Measurements from ENCODE around the gene BABAM2. TPM values are rescaled to one million over a fixed set of nuclear protein-coding genes. Genes with fewer than 3 reads are reported as not detected.
A peak's percentile ranks its signal among the peaks of the same experiment; 100 is the strongest.

BABAM2 gene
- total RNA-seq, 1 experiment from 2014 or later = 46.1 TPM

DNA sequence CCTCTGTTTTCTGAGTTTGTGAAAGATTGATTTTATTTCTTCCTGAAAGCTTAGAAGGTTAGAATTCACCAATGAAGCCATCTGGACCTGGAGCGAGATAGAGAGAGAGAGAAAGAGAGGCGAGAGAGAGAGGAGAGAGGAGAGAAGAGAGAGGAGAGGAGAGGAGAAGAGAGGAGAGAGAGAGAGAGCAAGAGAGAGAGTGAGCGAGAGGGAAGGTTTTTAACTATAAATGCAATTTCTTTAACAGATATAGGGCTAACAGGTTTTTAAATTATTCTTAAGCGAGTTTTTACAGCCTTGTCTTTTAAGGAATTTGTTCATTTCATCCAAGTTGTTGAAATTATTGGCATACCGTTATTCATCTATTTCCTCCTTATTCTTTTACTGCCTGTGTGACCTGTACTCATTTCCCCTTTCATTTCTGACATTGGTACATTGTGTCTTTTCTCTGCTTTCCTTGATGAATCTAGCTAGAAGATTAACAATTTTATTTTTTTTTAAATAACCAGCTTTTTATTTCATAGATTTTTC lies 56.1 kb downstream of the BABAM2 start:
- no peak for DNase-seq
- intact Hi-C loops (cut with micrococcal nuclease; ENCODE audit: unreplicated experiment) = no loop called here
- Histone ChIP-seq H3K9me3 (ENCODE audit: insufficient read depth, low read depth) (peaks cover 12% of the 10 kb centered on the region; the same call in 1 of the 2 replicates), H3K9me2 (ENCODE audit: insufficient read depth) (no peaks in the 10 kb centered on the region; the same call in 1 of the 2 replicates), H2AFZ (no peak overlapping the region), H3K36me3 (ENCODE audit: low read depth) (0 out of 2 replicates have a peak, but pooled peaks cover 3% of the 10 kb centered on the region), H4K20me1 (ENCODE audit: insufficient read depth) (no peaks in the 10 kb centered on the region), H3K4me1 (replicated peaks; ENCODE audit: insufficient read depth) (no peaks in the 10 kb centered on the region), H3K27me3 (ENCODE audit: insufficient read depth, low read depth) (no peaks in the 10 kb centered on the region), H3K79me2 (ENCODE audit: low read depth) (0 out of 2 replicates have a peak, but pooled peaks cover under 1% of the 10 kb centered on the region), H3K4me2 (no peak overlapping the region), H3K27ac (0 out of 2 replicates have a peak overlapping the region, but pooled peaks have one; percentile 7), H3F3A (ENCODE audit: insufficient read depth, low read depth) (peaks cover 3% of the 10 kb centered on the region; the same call in 1 of the 2 replicates), H3K4me3 (no peak overlapping the region)
- POLR2A ChIA-PET (ENCODE audit: unreplicated experiment) = no interaction called here
- BruUV-seq (replicated peaks) = no TSS peak
- TF ChIP-seq EZH2 (IDR thresholded peaks at IDR 0.05; ENCODE audit: low read depth) = no peak
- TF ChIP-seq, protein P1, sequence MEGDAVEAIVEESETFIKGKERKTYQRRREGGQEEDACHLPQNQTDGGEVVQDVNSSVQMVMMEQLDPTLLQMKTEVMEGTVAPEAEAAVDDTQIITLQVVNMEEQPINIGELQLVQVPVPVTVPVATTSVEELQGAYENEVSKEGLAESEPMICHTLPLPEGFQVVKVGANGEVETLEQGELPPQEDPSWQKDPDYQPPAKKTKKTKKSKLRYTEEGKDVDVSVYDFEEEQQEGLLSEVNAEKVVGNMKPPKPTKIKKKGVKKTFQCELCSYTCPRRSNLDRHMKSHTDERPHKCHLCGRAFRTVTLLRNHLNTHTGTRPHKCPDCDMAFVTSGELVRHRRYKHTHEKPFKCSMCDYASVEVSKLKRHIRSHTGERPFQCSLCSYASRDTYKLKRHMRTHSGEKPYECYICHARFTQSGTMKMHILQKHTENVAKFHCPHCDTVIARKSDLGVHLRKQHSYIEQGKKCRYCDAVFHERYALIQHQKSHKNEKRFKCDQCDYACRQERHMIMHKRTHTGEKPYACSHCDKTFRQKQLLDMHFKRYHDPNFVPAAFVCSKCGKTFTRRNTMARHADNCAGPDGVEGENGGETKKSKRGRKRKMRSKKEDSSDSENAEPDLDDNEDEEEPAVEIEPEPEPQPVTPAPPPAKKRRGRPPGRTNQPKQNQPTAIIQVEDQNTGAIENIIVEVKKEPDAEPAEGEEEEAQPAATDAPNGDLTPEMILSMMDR (conservative IDR thresholded peaks at IDR 0.05) = no peak
- CTCF ChIA-PET = no interaction called here

DNA sequence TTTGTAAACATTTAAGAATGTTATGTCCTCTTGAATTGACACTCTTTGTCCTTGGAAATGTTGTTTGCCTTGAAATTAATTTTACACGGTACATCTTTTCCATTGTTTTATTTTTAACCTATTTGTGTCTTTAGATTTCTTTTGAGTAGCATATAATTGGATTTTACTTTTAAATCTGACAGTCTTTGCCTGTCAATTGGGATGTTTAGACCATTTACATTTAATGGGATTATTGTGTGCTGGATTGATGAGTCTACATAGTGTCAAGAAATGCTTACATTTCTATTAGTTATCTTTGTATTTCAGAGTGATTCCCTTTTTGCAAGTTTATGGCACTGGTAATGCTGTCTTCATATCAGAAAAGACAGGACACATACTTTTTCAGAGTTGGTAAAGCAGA lies 61.5 kb downstream of the BABAM2 start:
- intact Hi-C loops (cut with micrococcal nuclease; ENCODE audit: unreplicated experiment) = loop anchor here (10.0 kb wide), 1 partner anchor 247 kb away; no protein-coding TSS in a partner anchor
- ChIA-PET POLR2A (ENCODE audit: unreplicated experiment) (no interaction called here), CTCF (no interaction called here)

DNA sequence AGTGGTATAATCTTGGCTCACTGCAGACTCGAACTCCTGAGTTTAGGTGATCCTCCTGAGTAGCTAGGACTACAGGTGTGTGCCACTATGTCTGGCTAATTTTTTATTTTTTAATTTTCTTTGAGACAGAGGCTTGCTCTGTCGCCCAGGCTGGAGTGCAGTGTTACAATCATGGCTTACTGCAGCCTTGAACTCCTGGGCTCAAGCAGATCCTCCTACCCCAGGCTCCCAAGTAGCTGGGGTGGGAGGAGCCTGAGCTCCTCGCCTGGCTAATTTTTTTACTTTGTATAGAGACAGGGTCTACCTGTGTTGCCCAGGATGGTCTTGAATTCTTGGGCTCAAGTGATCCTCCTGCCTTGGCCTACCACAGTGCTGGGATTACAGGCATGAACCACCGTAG lies 62.5 kb downstream of the BABAM2 start:
- H3K4me3 ChIP-seq = no peak overlapping the region
- 0 out of 2 replicates have a peak overlapping the region, but pooled peaks have one; percentile 65 for H3K4me2 ChIP-seq
- H3K79me2 ChIP-seq (ENCODE audit: low read depth) = peaks cover 47% of the 10 kb centered on the region
- no peak for TF ChIP-seq EZH2 (IDR thresholded peaks at IDR 0.05; ENCODE audit: low read depth)
- TF ChIP-seq, protein P1 (conservative IDR thresholded peaks at IDR 0.05) = no peak
- POLR2A ChIA-PET (ENCODE audit: unreplicated experiment) = no interaction called here
- H3K9me3 ChIP-seq (ENCODE audit: insufficient read depth, low read depth) = peaks cover 18% of the 10 kb centered on the region
- no peaks in the 10 kb centered on the region for H4K20me1 ChIP-seq (ENCODE audit: insufficient read depth)
- no peak overlapping the region for H2AFZ ChIP-seq
- H3F3A ChIP-seq (ENCODE audit: insufficient read depth, low read depth) = peaks cover 53% of the 10 kb centered on the region
- CTCF ChIA-PET = no interaction called here
- H3K9me2 ChIP-seq (ENCODE audit: insufficient read depth) = no peaks in the 10 kb centered on the region; the same call in 1 of the 2 replicates
- no peak for DNase-seq
- peaks cover 17% of the 10 kb centered on the region; the same call in 1 of the 2 replicates for H3K36me3 ChIP-seq (ENCODE audit: low read depth)
- no TSS peak for BruUV-seq (replicated peaks)
- H3K27ac ChIP-seq = peak overlapping the region; percentile 88
- peaks cover 49% of the 10 kb centered on the region for H3K4me1 ChIP-seq (replicated peaks; ENCODE audit: insufficient read depth)
- intact Hi-C loops (cut with micrococcal nuclease; ENCODE audit: unreplicated experiment) = loop anchor here (10.0 kb wide), 1 partner anchor 248 kb away; no protein-coding TSS in a partner anchor
- no peaks in the 10 kb centered on the region for H3K27me3 ChIP-seq (ENCODE audit: insufficient read depth, low read depth)

More for the DNA sequence above, 61.5 kb downstream of the BABAM2 start:
- peaks cover 18% of the 10 kb centered on the region for H3K9me3 ChIP-seq (ENCODE audit: insufficient read depth, low read depth)
- H3K27ac ChIP-seq = no peak overlapping the region
- TF ChIP-seq EZH2 (IDR thresholded peaks at IDR 0.05; ENCODE audit: low read depth) = no peak
- TF ChIP-seq, protein P1 (conservative IDR thresholded peaks at IDR 0.05) = no peak
- BruUV-seq (replicated peaks) = no TSS peak
- DNase-seq = no peak
- H4K20me1 ChIP-seq (ENCODE audit: insufficient read depth) = no peaks in the 10 kb centered on the region
- peaks cover 46% of the 10 kb centered on the region for H3F3A ChIP-seq (ENCODE audit: insufficient read depth, low read depth)
- no peak overlapping the region for H3K4me3 ChIP-seq
- no peak overlapping the region for H2AFZ ChIP-seq
- peaks cover 37% of the 10 kb centered on the region; the same call in 1 of the 2 replicates for H3K79me2 ChIP-seq (ENCODE audit: low read depth)
- no peaks in the 10 kb centered on the region for H3K27me3 ChIP-seq (ENCODE audit: insufficient read depth, low read depth)
- no peaks in the 10 kb centered on the region; the same call in 1 of the 2 replicates for H3K9me2 ChIP-seq (ENCODE audit: insufficient read depth)
- peaks cover 12% of the 10 kb centered on the region; the same call in 1 of the 2 replicates for H3K36me3 ChIP-seq (ENCODE audit: low read depth)
- peaks cover 40% of the 10 kb centered on the region for H3K4me1 ChIP-seq (replicated peaks; ENCODE audit: insufficient read depth)
- H3K4me2 ChIP-seq = no peak overlapping the region
